OCI-LY7 (cell line): ENCODE results near the gene VASH2. TPM values are rescaled to one million over a fixed set of nuclear protein-coding genes. Genes with fewer than 3 reads are reported as not detected.
"Not testable (repeated sequence)": the region's sequence is repeated elsewhere in the genome, so short reads cannot be mapped to it uniquely, and the experiment has no call there.

Experiments
- BruUV-seq: library from RNA; stranded (reverse); fragments of 400-500 nt; replicated peaks from 2 replicates; lab custom pipeline; 2021; lab: Mats Ljungman, UMichigan
- CTCF ChIA-PET: fragments of 300-600 bp; sonication (Branson Sonifier 250); formaldehyde crosslinking; loops from one replicate; lab custom pipeline; 2022; ENCODE audit warnings: antibody characterized with exemption; ENCODE audit not compliant: unreplicated experiment; lab: Charles Lee
- POLR2A ChIA-PET: fragments of 300-600 bp; sonication (Branson Sonifier 250); formaldehyde crosslinking; loops from one replicate; lab custom pipeline; 2022; ENCODE audit warnings: antibody characterized with exemption; lab: Charles Lee
- DNase-seq: peaks from one replicate; pipeline ENCODE4 v3.0.0-alpha.2; 2015; ENCODE audit warnings: low spot score
- H2AFZ ChIP-seq: fragments of 200-600 bp; sonication (generic), shearing (Covaris generic); 2 replicates; pipeline ENCODE4 v1.6.1; 2014; ENCODE audit warnings: mild to moderate bottlenecking, antibody characterized with exemption, low read length, moderate library complexity
- H3K27ac ChIP-seq: fragments of 200-600 bp; sonication (generic); 2 replicates; pipeline ENCODE4 v1.5.1; 2014; ENCODE audit warnings: mixed run types, low read depth, mild to moderate bottlenecking, moderate library complexity, low read length, inconsistent platforms; ENCODE audit not compliant: poor library complexity, severe bottlenecking
- H3K36me3 ChIP-seq: fragments of 200-600 bp; sonication (generic); 2 replicates; pipeline ENCODE4 v1.6.1; 2014; ENCODE audit warnings: mild to moderate bottlenecking, antibody characterized with exemption, low read length, moderate library complexity, mixed read lengths; ENCODE audit not compliant: insufficient read depth
- H3K4me1 ChIP-seq: fragments of 200-600 bp; sonication (generic); 2 replicates; pipeline ENCODE4 v1.5.1; 2014; ENCODE audit warnings: mild to moderate bottlenecking, low read length; ENCODE audit not compliant: insufficient read depth, poor library complexity, severe bottlenecking
- H3K4me2 ChIP-seq: fragments of 200-600 bp; sonication (generic); 2 replicates; pipeline ENCODE4 v1.6.1; 2014; ENCODE audit warnings: mild to moderate bottlenecking, low read length
- H3K4me3 ChIP-seq: fragments of 200-600 bp; sonication (generic); 2 replicates; pipeline ENCODE4 v1.5.1; 2014; ENCODE audit warnings: mild to moderate bottlenecking, low read depth, low read length; ENCODE audit not compliant: poor library complexity, severe bottlenecking
- H3K79me2 ChIP-seq: fragments of 200-600 bp; sonication (generic); 2 replicates; pipeline ENCODE4 v1.6.1; 2016; ENCODE audit warnings: low read depth, mild to moderate bottlenecking, low read length, moderate library complexity, mixed read lengths; ENCODE audit not compliant: insufficient read depth
- H3K9me2 ChIP-seq: fragments of 200-600 bp; sonication (generic); 2 replicates; pipeline ENCODE4 v1.6.1; 2016; ENCODE audit warnings: mild to moderate bottlenecking, low read length, mixed read lengths; ENCODE audit not compliant: insufficient read depth
- H3K9me3 ChIP-seq: fragments of 200-600 bp; sonication (generic); 2 replicates; pipeline ENCODE4 v1.6.1; 2014; ENCODE audit warnings: mild to moderate bottlenecking, mixed run types, low read length, mixed read lengths
- H4K20me1 ChIP-seq: fragments of 200-600 bp; sonication (generic); 2 replicates; pipeline ENCODE4 v1.6.1; 2014; ENCODE audit warnings: mild to moderate bottlenecking, antibody characterized with exemption, low read length, moderate library complexity, mixed read lengths; ENCODE audit not compliant: insufficient read depth
- EZH2phosphoT487 ChIP-seq: fragments of 200-600 bp; sonication (generic); IDR thresholded peaks from 2 replicates; pipeline ENCODE4 v1.6.1; 2018; ENCODE audit warnings: low read depth, borderline replicate concordance, mild to moderate bottlenecking, mixed run types, antibody characterized with exemption, low read length, moderate library complexity, mixed read lengths
- intact Hi-C: fragments of 100-400 bp; cut with micrococcal nuclease; formaldehyde crosslinking; loops from one replicate; pipeline ENCODE4 v1.10.0; 2022; ENCODE audit not compliant: unreplicated experiment
- total RNA-seq, 2 experiments: library from RNA; depleted of rRNA in 1 of 2; stranded (reverse); fragments of >200 nt in 1 of 2; shearing (Covaris generic) in 1 of 2; gene quantifications; 2 replicates each; pipeline ENCODE4 v1.2.3, GENCODE V29; 2014 to 2022
- TF ChIP-seq, protein P1 (sequence below): fragments of 200-600 bp; sonication (generic); conservative IDR thresholded peaks from 2 replicates; pipeline ENCODE4 v1.5.1; 2014; ENCODE audit warnings: mild to moderate bottlenecking, antibody characterized with exemption, low read length, moderate library complexity, mixed read lengths

VASH2 gene
- total RNA-seq, 2 experiments from 2014 or later: 7.3 to 7.4 TPM

DNA sequence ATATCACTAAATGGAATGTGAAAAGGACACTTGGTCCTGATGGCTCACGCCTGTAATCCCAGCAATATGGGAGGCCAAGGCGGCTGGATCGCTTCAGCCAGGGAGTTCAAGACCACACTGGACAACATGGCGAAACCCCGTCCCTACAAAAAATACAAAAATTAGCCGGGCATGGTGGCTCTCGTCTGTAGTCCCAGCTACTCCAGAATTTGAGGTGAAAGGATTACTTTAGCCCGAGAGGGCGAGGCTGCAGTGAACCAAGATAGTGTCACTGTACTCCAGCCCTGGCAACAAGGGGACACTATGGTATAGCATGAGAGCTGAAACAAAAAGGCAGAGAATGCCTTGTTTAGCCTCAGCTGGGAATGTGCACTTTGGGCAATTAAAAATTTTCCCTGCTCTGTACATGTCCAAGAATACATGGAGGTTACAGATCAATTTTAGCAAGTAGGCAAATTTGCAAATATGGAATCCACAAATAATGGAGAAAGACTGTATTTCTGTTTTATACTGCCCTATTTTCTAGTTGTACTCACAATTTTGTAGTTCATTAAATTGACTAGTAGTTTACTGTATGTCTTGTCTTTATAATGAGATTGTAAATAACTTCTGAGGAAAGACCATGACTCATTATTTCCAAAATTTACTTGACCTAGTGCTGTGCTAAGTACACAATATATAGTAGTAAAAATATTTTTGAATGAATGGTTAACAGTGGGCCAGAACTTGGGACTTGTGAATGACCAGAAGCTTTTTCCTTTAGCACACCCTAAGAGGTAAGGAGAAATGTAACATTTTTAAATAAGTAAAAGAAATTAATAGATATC, 67.3 kb downstream of the VASH2 start:
- BruUV-seq: no TSS peak
- no peak overlapping the region for H3K4me2 ChIP-seq
- DNase-seq: no peak
- H3K9me2 ChIP-seq: no peaks in the 10 kb centered on the region
- TF ChIP-seq, protein P1, sequence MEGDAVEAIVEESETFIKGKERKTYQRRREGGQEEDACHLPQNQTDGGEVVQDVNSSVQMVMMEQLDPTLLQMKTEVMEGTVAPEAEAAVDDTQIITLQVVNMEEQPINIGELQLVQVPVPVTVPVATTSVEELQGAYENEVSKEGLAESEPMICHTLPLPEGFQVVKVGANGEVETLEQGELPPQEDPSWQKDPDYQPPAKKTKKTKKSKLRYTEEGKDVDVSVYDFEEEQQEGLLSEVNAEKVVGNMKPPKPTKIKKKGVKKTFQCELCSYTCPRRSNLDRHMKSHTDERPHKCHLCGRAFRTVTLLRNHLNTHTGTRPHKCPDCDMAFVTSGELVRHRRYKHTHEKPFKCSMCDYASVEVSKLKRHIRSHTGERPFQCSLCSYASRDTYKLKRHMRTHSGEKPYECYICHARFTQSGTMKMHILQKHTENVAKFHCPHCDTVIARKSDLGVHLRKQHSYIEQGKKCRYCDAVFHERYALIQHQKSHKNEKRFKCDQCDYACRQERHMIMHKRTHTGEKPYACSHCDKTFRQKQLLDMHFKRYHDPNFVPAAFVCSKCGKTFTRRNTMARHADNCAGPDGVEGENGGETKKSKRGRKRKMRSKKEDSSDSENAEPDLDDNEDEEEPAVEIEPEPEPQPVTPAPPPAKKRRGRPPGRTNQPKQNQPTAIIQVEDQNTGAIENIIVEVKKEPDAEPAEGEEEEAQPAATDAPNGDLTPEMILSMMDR: no peak
- TF ChIP-seq EZH2phosphoT487: no peak
- H3K4me3 ChIP-seq: no peak overlapping the region
- H3K4me1 ChIP-seq: peaks cover 23% of the 10 kb centered on the region
- no peak overlapping the region for H2AFZ ChIP-seq
- H3K9me3 ChIP-seq: no peaks in the 10 kb centered on the region
- peaks cover 25% of the 10 kb centered on the region for H3K79me2 ChIP-seq
- H4K20me1 ChIP-seq: no peaks in the 10 kb centered on the region
- ChIA-PET CTCF (no interaction called here), POLR2A (no interaction called here)
- H3K36me3 ChIP-seq: peaks cover 8% of the 10 kb centered on the region; the same call in 1 of the 2 replicates
- intact Hi-C loops: no loop called here
- H3K27ac ChIP-seq: no peak overlapping the region

DNA sequence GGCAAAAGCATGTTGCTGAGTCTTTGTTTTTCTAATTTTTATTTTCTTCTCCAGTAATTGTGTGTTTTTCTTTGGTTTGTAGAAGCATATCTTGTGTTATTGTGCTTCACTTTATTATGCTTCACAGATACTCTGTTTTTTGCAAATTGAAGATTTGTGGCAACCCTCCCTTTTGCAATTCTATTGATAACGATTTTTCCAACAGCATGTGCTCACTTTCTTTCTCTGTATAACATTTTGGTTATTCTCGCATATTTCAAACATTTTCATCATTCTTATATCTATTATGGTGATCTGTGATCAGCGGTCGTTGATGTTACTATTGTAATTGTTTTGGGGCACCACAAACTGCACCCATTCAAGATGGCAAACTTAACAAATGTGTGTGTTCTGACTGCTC, 69.1 kb downstream of the VASH2 start:
- POLR2A ChIA-PET: interaction anchor here (1.4 kb wide), 1 partner anchor 14 kb away, joined by 3 read pairs; no protein-coding TSS in a partner anchor
- no peak overlapping the region for H3K4me2 ChIP-seq
- BruUV-seq: no TSS peak
- no peak overlapping the region for H3K4me3 ChIP-seq
- intact Hi-C loops: no loop called here
- H2AFZ ChIP-seq: no peak overlapping the region
- no peaks in the 10 kb centered on the region for H4K20me1 ChIP-seq
- H3K9me3 ChIP-seq: no peaks in the 10 kb centered on the region
- no peaks in the 10 kb centered on the region for H3K9me2 ChIP-seq
- no peak for DNase-seq
- CTCF ChIA-PET: no interaction called here
- no peaks in the 10 kb centered on the region for H3K36me3 ChIP-seq
- H3K79me2 ChIP-seq: peaks cover 7% of the 10 kb centered on the region
- no peak for TF ChIP-seq EZH2phosphoT487
- TF ChIP-seq, protein P1: no peak
- H3K27ac ChIP-seq: no peak overlapping the region
- H3K4me1 ChIP-seq: peaks cover 7% of the 10 kb centered on the region

DNA sequence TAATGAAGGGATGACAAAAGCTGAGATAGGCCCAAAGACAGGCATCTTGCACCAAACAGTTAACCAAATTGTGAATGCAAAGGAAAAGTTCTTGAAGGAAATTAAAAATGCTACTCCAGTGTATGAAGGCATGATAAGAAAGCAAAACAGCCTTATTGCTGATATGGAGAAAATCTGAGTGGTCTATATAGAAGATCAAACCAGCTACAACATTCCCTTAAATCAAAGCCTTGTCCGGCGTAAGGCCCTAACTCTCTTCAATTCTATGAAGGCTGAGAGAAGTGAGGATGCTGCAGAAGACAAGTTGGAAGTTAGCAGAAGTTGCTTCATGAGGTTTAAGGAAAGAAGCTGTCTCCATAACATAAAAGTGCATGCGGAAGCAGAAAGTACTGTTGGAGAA, 69.7 kb downstream of the VASH2 start:
- H4K20me1 ChIP-seq: no peaks in the 10 kb centered on the region
- ChIA-PET POLR2A (interaction anchor here (1.2 to 1.6 kb wide), 3 partner anchors 13 to 162 kb away, joined by 3 to 5 read pairs (median 4); partner anchors contain the start of gene FLVCR1), CTCF (no interaction called here)
- BruUV-seq: no TSS peak
- H3K4me1 ChIP-seq: peaks cover 4% of the 10 kb centered on the region
- H2AFZ ChIP-seq: no peak overlapping the region
- no peak overlapping the region for H3K4me3 ChIP-seq
- no peak for TF ChIP-seq EZH2phosphoT487
- H3K27ac ChIP-seq: no peak overlapping the region
- no peak overlapping the region for H3K4me2 ChIP-seq
- intact Hi-C loops: no loop called here
- H3K9me2 ChIP-seq: no peaks in the 10 kb centered on the region
- peaks cover 1% of the 10 kb centered on the region; the same call in 1 of the 2 replicates for H3K79me2 ChIP-seq
- H3K36me3 ChIP-seq: no peaks in the 10 kb centered on the region
- no peaks in the 10 kb centered on the region for H3K9me3 ChIP-seq
- no peak for DNase-seq

DNA sequence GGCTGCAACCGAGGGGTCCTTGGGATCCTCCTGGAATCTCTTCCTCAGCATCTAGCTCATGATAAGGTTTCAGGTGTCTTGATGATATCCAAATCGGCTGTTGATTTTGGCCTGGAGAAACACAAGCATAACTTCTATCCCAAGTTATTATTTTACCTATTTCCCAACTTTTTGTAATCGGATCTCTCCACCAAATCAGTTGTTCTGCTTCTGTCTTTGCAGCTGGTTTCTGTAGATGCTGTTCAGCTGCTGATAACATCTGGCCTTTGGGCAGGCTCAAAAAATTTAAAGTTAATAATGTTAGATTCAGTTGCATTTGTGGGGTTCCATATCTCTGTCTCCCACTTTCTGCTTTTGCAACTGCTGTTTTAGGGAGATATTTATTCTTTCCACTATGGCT, 76.7 kb downstream of the VASH2 start:
- H3K4me3 ChIP-seq, CTCF ChIA-PET, H3K9me3 ChIP-seq, BruUV-seq, H3K27ac ChIP-seq, H4K20me1 ChIP-seq, POLR2A ChIA-PET, H3K36me3 ChIP-seq, H3K79me2 ChIP-seq, H3K4me2 ChIP-seq, H2AFZ ChIP-seq, H3K4me1 ChIP-seq, DNase-seq, H3K9me2 ChIP-seq, intact Hi-C loops: not testable (repeated sequence)
